ENCODE results near the gene DHX34. TPM values are rescaled to one million over a fixed set of nuclear protein-coding genes. Genes with fewer than 3 reads are reported as not detected.

DHX34 gene
- total RNA-seq, 1 donor from 2014 or later, result 8.1 TPM

DNA sequence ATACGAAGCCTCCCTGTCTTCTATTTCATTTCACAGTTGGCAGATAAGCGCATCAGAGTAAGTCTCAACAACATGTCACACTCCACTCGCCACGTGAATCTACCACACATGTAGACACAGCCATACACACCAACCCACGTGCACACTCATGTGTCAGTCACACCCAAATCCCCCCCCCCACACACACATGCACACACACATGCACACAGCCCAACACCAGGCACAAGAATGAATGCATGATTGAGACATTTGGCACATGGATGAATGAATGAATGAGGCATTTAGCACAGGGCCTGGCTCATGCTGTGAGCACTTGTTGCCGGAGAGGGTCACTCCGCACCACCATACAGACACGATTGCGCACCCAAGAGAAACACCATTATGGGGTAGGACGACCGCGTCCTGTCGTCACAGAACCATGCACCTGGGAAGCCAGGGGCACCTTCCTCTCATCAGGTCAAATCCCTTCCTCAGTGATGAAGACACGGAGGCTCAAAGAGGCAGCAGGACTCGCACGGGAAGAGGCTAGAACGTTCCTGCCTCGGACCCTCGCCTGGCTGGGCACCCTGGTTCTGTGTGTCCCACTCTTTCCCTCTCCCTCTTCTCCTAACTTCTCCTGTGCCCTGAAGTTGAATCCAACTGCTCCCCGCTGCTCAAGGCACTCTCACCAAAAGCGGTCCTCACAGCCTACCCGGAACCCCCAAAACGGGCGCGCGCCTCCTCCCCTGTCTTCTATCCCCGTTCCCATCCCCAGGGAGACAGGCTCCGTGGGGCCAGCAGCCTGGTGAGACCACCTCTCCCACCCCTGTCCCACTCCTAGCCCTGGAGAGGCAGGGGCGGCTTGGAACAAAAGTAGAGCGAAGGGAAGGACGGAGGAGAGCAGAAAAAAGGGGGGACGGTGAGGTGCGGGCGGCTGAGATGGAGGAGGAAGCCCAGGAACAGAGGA is 68.9 kb downstream of the DHX34 start:
- no peak for DNase-seq

DNA sequence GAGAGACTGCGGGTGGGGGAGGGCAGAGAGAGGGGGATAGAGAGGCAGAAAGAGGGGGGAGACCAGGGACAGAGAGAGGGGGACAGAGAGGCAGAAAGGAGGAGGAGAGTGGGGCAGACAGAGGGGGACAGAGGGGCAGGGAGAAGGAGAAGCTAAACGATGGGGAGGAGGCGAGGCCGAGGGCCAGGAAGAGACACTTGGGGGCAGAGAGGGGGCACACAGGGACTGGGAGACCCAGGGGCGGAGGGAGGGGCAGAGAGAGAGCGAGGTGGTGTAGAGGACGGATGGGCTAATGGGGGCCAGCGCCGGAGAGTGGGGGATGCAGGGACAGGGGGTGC is 69.5 kb downstream of the DHX34 start:
- no peak for DNase-seq

DNA sequence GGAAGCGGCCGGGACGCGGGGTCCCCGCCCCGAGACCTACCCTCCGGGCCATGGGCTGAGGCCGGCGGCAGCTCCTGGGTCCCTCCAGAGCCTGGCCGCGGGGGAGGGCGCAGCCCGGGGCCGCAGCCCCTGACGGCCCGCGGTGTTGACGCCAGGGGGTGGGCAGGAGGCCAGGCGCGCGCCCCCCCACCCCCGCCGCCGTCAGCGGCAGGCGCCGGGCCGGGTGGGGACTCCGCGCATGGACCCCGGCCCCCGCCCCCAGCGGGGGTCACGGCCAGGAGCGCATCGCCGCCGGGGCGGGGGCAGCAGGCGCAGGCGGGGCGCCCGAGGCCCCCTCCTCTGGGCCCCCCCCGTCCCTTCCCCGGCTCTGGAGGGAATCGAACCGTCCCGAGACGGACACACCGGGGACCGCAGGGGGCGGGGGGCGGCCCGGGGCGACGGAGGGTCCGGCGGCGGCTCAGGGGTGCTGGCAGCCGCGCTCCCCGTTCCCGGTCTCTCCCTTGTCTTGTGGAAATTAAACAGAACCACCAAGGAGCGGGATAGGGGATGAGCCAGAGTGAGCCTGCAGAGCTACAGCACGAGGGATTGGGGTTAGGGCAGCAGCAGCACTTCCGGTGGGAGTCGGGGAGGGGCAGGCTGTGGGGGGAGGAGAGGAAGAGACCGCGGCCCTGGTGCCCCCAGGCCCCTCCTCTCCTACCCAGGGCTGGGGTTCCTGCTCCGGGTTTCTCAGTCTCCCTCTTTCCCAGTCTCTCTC is 70.1 kb downstream of the DHX34 start, which contains the start of gene MEIS3:
TSS of gene MEIS3 (minus strand) at position 498 of the 754 bp plus-strand sequence. CDS start at position 52, 446 bp downstream.
- DNase-seq, result no peak

DNA sequence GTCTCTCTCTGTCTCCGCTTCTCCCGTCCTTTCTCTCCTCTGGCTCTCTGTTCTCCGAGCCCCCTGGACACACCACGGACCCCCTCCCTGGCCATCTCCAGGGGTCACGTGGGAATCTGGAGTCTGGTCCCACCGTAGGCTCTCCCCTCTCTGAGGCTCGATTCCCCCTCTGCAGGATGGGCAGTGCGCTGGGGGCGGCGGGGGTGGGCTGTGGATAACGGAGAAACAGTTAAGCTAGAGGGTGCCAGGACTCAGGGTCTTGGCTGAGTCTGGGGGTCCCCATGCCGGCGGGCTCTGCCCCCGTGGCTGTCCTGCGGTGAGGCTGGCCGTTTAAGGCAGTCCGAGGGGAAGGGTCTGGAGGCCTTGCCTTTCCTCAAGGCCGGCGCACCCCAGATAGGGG is 70.7 kb downstream of the DHX34 start:
- no peak for DNase-seq

DNA sequence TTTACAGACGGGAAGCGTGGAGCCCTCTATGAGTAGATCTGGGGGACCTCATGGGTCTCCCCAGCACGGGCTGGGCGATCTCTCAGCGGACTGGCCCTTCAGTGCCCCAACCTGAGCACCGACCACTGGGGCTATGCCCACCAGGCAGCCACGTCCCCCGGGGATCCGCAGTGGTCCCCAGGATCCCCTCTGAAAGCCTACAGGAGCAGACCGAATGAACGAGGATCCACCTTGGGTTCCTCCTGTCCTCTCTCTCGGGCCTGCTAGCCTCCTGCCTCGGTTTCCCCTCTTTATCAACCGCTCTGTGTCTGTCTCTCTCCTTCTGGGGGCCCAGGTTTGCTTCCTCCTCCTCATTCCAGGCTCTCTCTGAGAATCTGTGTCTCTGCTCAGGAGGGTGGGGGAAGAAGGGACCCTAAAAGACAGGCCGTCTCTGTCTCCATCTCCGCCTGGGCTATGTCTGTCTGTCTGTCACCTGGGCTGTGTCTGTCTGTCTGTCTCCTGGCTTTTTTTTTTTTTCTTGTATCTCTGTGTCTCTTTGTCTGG is 72.2 kb downstream of the DHX34 start:
- no peak for DNase-seq

DNA sequence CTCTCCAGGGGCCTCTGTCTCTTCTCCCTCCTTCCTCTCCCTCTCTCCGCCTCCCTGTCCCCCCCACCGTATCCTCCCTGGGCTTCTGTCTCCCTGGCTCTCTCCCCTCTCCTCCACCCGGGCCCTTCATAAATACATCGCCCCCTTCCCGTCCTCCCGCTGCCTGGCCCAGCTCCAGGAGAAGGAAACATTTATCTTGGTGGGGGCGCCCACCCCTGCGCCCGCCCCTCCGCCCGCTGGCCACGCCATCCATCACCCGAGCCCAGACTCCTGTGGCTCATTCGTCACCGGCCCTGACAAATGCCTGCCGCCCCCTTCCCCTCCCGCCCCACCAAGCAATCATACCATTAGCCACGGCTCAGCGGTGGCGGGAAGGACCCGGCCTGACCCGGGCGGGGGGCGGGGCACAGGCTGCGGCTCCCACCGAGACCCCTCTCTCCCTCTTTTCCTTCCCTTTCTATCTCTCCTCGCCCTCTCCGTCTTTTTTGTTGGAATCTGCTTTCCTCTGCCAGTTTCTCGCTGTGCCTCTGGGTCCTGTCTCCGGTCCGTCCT is 72.8 kb downstream of the DHX34 start:
- no peak for DNase-seq

DNA sequence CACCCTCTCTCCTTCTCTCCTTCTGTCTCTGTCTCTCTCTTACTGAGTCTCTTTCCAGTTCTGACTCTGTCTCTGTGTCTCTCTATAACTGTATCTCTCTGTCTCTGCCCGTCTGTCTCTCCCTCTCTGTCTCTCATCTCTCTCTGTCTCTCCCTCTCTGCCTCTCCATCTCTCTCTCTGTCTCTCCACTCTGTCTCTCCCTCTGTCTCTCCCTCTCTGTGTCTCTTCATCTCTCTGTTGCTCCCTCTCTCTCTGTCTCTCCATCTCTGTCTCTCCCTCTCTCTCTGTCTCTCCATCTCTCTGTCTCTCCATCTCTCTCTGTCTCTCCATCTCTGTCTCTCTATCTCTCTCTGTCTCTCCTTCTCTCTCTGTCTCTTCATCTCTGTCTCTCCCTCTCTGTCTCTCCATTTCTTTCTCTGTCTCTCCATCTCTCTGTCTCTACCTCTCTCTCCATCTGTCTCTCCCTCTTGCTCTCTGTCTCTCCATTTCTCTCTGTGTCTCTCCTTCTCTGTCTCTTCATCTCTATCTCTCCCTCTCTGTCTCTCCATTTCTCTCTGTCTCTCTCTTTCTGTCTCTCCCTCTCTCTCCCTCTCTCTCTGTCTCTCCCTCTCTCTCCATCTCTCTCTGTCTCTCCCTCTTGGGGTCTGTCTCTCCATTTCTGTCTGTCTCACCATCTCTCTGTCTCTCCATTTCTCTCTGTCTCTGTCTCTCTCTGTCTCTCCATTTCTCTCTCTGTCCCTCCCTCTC is 73.5 kb downstream of the DHX34 start:
- DNase-seq, result no peak

DNA sequence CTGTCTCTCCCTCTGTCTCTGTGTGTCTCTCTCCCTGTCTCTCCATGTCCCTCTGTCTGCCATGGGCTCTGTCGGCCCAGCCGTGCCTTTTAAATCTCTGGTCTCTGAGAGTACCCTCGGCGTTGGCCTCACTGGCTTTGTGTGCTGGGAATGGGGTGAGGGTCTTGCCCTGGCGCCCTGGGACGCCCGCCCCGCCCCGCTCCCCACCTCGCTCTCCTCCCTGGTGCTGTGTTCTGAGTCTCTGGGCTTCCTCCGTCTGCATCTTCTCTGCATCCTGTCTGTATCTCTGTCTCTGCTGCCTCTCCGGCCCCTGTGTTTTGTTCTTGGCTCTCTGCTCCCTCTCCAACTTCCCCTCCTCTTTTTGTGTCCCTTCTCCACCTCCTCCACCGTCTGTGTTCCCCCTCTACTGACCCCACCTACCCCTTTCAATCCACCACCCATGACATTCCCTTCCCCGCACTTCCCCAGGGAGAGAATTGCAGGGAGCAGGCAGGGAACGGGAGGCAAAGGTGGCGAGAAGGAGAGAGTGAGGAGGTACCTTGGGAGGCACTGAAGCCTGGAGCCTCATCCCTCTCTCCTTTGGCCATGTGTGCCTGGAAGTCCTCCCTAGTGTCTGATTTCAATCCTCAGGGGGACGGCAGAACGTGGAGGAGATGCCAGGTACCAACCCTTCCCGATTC is 74.2 kb downstream of the DHX34 start:
- no peak for DNase-seq

DNA sequence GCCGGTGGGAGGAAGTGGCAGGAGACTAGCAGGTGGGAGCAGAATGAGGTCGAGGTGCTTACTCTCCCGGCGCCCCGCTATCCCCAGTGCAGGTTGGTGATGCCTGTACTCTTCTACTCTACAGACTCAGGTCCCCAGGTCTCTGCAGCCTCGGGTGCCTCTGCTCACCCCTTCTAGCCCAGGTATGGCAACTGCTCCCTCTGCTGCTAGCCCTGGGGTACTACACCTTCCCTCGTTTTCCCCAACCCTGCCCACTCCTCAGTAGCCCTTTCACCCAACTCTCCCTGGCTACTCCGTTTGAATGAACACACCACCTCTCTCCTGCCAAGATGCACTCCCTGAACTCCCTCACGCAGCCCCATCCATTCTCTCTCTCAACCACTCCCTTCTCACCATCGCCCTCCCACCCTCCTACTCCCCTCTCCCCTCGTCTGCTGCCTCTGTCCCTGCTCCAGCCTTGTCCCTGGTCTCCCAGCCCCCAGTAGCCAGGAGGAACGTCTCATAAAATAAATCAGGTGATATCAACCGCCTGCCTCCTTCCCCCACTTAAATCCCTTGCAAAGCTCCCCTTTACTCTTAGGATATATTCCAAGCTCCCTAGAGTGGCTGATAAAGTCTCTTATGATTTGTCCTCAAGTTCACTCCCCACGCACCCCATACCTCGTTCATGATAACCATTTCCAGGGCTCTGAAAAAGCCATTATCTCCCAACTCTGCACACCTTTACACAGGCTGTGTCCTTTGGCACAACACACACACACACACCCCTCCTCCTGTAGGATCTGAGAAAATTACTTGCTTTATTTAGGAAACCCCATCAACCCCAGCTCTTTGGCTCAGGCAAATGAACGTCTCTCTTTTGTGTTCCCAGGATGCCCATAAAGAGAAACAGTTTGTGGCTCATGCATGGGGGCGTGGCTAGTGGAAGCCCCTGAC is 78.4 kb downstream of the DHX34 start:
- no peak for DNase-seq

DNA sequence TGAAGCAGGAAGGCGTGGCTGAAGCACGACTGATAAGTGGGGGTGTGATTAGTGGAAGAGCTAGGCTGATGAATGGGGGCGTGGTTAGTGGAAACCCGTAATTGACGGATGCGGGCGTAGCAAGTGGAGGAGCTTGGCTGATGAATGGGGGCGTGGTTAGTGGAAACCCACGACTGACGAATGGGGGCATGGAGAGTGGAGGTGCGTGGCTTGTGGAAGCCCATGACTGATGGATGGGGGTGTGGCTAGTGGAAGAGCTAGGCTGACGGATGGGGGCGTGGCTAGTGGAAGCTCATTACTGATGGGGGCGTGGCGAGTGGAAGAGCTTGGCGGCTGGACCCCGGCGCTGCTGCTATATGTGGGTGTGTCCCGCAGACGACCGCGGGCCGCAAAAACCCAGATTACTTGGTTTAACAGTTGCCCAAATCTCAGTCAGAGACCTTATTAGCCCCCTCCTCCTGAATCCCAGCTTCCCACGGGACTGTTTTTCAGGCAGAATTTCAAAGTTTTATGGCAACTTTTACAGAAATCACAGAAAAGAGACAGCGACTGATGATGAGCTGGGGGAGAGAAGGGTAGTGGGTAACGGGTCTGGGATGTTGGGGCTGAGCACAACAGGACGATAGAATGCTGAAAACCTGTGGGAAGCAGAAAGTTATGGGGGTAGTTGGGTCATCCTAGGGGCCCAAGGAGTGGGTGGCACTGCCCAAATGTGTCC is 79.2 kb downstream of the DHX34 start:
- DNase-seq, result peak; percentile 82

DNA sequence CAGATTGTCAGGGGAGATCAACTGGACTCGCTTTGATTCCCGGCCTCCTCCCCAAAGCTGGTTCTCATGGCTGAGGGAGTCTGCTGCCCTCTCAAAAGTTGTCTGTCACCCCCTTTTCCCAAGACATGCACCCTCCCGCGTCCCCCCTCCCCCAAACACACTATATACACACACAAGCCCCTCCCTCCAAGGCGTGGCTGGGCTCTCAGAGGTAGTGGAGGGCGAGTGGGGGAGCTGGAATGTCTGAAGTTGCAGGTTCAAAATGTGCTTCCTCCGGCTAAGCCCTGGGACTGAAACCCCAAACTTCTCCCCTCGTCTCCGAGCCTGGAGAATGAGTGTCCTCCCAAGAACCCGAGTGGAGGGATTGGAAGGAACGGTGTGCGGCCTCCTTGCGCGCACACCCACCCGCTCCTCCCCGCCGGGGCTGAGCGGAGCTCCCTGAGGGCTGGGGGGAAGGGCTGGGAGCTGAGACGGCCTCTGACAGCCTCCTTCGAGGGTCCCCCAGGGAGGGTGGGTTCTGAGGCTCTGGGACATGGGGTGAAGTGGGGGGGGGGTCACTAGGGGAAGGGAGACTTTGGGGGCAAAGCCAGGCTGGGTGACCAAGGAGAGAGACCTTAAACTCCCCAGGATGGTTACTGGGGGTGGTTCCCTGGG is 80.2 kb downstream of the DHX34 start:
- no peak for DNase-seq

DNA sequence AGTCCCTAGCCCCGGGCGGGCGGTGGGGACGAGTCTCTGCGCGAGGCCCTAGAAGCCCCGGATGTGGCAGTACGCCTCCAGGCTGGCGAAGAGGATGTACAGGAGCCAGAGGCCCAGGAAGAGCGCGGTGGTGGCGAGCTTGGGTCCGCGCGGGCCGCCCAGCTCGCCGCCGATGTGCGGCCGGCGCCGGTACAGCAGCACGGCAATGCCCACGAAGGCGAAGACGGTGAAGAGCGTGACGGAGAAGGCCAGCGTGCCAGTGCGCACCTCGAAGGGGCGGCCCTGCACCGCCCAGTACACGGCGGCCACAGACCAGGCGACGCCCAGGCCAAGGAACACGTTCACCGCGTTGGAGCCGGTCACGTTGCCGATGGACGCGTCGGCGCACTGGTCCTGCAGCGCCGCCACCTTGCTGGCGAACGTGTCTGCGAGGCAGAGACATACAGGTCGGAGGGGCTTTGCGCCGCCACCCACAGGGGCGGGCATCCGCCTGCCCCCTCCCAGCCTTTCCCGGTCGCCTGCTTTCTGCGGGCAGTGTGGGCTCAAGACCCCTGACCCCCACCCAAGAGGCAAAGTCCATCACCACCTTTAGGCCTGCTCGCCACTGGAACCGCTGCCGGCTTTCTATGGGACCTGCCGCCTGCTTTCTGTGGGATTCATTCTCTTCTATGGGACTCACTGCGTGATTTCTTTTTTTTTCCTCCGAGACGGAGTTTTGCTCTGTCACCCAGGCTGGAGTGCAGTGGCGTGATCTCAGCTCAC is 81.1 kb downstream of the DHX34 start:
- DNase-seq, result no peak

DNA sequence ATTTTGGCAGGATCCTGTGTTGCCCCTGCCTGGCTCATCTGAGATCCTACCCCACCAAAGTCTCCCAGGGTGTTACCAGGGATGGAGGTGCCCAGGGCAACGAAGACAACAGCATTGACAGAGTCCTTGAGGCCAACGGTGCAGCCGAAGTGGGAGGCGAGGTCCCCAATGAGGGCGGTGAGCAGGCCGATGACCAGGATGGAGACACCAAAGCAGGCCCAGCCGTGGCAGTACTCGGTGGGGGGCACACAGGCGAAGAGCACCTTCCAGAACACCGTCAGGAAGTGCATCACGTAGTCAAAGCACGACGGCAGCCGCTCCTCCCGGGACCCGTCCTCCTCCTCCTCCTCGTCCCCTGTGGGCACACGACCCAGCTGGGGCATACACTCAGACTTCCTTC is 83.0 kb downstream of the DHX34 start:
- no peak for DNase-seq

Other genes with a start within 250 kb of the DHX34 start
- 8.0 TPM for gene ZC3H4, start 235.5 kb upstream of the DHX34 start, total RNA-seq
- 55.8 TPM for gene SAE1, start 218.5 kb upstream of the DHX34 start, total RNA-seq
- gene BBC3, start 118.1 kb upstream of the DHX34 start, total RNA-seq, result 4.3 TPM
- gene CCDC9, start 92.8 kb upstream of the DHX34 start, total RNA-seq, result 12.8 TPM
- gene INAFM1, start 74.4 kb upstream of the DHX34 start, total RNA-seq, result 3.1 TPM
- 3.3 TPM for gene C5AR1, start 39.5 kb upstream of the DHX34 start, total RNA-seq
- gene C5AR2, start 17.1 kb upstream of the DHX34 start, total RNA-seq, result 1.2 TPM
- 12.8 TPM for gene MEIS3, start 70.2 kb downstream of the DHX34 start, total RNA-seq
- 0.39 TPM for gene SLC8A2, start 122.6 kb downstream of the DHX34 start, total RNA-seq
- 4.4 TPM for gene KPTN, start 134.9 kb downstream of the DHX34 start, total RNA-seq
- 52.5 TPM for gene NAPA, start 165.7 kb downstream of the DHX34 start, total RNA-seq
- gene ZNF541, start 223.8 kb downstream of the DHX34 start, total RNA-seq, result 0.10 TPM